ENCODE data around the gene PRSS38.

DNA sequence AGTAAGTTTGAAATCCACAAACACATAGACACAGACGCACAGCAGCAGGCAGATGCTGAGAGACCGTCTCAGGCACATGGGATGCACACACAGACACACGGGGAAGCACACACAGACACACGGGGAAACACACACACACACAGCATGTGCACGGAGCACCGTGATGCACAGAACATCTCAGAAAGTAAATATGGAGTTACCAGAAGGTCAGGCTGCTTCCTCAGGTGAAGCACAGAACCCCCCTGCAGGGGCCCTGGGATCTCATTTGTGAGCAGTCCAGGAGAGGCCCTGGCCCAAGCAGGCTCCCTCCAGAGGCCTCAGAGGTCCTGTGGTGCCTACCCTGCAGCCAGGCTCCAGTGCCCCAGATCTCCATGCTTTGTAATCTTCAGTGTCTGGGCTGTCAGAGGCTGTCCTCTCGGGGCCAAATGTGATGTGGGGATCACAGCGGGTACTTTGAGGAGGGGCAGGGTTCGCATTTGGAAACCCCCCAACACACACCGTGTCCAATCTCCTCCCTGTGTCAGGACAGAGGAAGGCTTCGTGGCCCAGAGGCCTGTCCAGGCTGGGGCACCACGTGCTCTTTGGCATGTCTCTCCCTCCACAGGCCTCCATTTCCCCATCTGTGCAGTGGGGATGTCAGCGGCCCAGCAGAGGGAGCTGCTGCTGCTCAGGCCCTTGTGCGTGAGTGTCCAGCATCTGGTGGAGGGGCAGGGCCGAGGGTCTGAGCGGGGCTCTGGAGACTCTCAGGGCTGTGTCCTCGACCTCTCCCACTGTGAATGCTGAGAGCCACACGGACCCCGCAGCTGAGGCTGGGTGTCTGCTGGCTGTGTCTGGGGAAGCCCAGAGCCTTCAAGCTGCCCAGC is 23.0 kb upstream of the PRSS38 start:
- TF ChIP-seq, protein P1, sequence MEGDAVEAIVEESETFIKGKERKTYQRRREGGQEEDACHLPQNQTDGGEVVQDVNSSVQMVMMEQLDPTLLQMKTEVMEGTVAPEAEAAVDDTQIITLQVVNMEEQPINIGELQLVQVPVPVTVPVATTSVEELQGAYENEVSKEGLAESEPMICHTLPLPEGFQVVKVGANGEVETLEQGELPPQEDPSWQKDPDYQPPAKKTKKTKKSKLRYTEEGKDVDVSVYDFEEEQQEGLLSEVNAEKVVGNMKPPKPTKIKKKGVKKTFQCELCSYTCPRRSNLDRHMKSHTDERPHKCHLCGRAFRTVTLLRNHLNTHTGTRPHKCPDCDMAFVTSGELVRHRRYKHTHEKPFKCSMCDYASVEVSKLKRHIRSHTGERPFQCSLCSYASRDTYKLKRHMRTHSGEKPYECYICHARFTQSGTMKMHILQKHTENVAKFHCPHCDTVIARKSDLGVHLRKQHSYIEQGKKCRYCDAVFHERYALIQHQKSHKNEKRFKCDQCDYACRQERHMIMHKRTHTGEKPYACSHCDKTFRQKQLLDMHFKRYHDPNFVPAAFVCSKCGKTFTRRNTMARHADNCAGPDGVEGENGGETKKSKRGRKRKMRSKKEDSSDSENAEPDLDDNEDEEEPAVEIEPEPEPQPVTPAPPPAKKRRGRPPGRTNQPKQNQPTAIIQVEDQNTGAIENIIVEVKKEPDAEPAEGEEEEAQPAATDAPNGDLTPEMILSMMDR (conservative IDR thresholded peaks at IDR 0.05 in 1 of 2, IDR thresholded peaks at IDR 0.05 in 1 of 2; ENCODE audit: low read depth in 1 of 2, low read length in 2 of 2), result peak in 1 of 2 donors; percentile 6
- TF ChIP-seq EZH2 (IDR thresholded peaks at IDR 0.05; ENCODE audit: low read length, missing control alignments), result no peak

Measured in fibroblast of lung (primary cell).